H1 (cell line): Measurements from ENCODE around the gene DPYD. TPM values are rescaled to one million over a fixed set of nuclear protein-coding genes. Genes with fewer than 3 reads are reported as not detected.

ENCODE experiments used
- MAFK ChIP-seq: IDR thresholded peaks from 2 replicates; pipeline ENCODE4 v1.6.1; 2012; ENCODE audit warnings: low read depth, mild to moderate bottlenecking, improper control_type of control experiment, low read length
- polyA plus RNA-seq, 7 experiments: library from polyadenylated mRNA; depleted of rRNA in 3 of 7; stranded (reverse) in 5 of 7; unstranded in 2 of 7; fragments of >200 nt in 5 of 7; fragments of 200-250 nt in 2 of 7; gene quantifications; 1 replicate in 5 of 7; 2 replicates in 1 of 7; 4 replicates in 1 of 7; pipeline versions ENCODE4 v1.2.1 to v1.2.3, GENCODE V29; 2011 to 2013; ENCODE audit warnings: missing spikeins in 2 of 7, mixed read lengths in 2 of 7
- total RNA-seq: library from RNA; stranded (reverse); fragmentation: NEBNext Ultra II Directional; extraction: Animal tissue kit (Norgen Biotek cat#: 25700); gene quantifications from 2 replicates; pipeline ENCODE4 v1.2.1, GENCODE V29; 2021

DPYD gene
- total and polyA plus RNA-seq, 2 of the 8 experiments (the other 6 are each of a cell fraction or from before 2014, with no cell fraction given): 0.29 to 0.73 TPM

GRCh38 chr1:97674517-97674916 lies 246.3 kb downstream of the DPYD start (continued):
- no peak for TF ChIP-seq MAFK
